Caco-2 (cell line): ENCODE data around the gene USP6. TPM values are rescaled to one million over a fixed set of nuclear protein-coding genes. Genes with fewer than 3 reads are reported as not detected.

Source experiments
- BruUV-seq: library from RNA; stranded (reverse); fragments of 400-500 nt; replicated peaks from 2 replicates; lab custom pipeline; 2021; lab: Mats Ljungman, UMichigan
- CTCF ChIA-PET: fragments of 300-600 bp; sonication (Branson Sonifier 250); formaldehyde crosslinking; loops from one replicate; lab custom pipeline; 2022; ENCODE audit warnings: antibody characterized with exemption; lab: Charles Lee
- POLR2A ChIA-PET: fragments of 300-600 bp; sonication (Branson Sonifier 250); formaldehyde crosslinking; loops from one replicate; lab custom pipeline; 2022; ENCODE audit warnings: antibody characterized with exemption; lab: Charles Lee
- DNase-seq, 2 experiments: peaks; one replicate each; pipeline versions ENCODE4 v3.0.0 to v3.0.0-alpha.2; 2020 to 2022
- H3K27me3 ChIP-seq: replicated peaks from 2 replicates; pipeline ENCODE4 v1.6.0; 2011; ENCODE audit warnings: low read length; ENCODE audit not compliant: control insufficient read depth, insufficient read depth
- H3K36me3 ChIP-seq: 2 replicates; pipeline ENCODE4 v1.5.1; 2011; ENCODE audit warnings: low read length; ENCODE audit not compliant: control insufficient read depth, insufficient read depth
- H3K4me1 ChIP-seq: fragments of 250-450 bp; sonication (Bioruptor Pico); 2 replicates; pipeline ENCODE4 v1.5.1; 2020; ENCODE audit warnings: mild to moderate bottlenecking
- H3K4me3 ChIP-seq: 2 replicates; pipeline ENCODE4 v1.5.1; 2011; ENCODE audit warnings: low read depth, mild to moderate bottlenecking, control low read depth, low read length
- H3K9me3 ChIP-seq: fragments of 250-450 bp; sonication (Bioruptor Pico); 2 replicates; pipeline ENCODE4 v1.5.1; 2020; ENCODE audit warnings: mild to moderate bottlenecking, moderate library complexity
- H3K27ac Mint-ChIP-seq: one replicate; pipeline ENCODE4 v1.8.0; 2022; ENCODE audit warnings: mixed read lengths; ENCODE audit not compliant: unreplicated experiment
- H3K27me3 Mint-ChIP-seq: one replicate; pipeline ENCODE4 v1.8.0; 2022; ENCODE audit warnings: mixed read lengths; ENCODE audit not compliant: insufficient read depth, unreplicated experiment
- H3K36me3 Mint-ChIP-seq: one replicate; pipeline ENCODE4 v1.8.0; 2022; ENCODE audit warnings: mild to moderate bottlenecking, mixed read lengths; ENCODE audit not compliant: insufficient read depth, unreplicated experiment
- H3K4me1 Mint-ChIP-seq: one replicate; pipeline ENCODE4 v1.8.0; 2022; ENCODE audit warnings: low read depth, mixed read lengths; ENCODE audit not compliant: unreplicated experiment
- H3K4me3 Mint-ChIP-seq: one replicate; pipeline ENCODE4 v1.8.0; 2022; ENCODE audit warnings: mild to moderate bottlenecking, moderate library complexity, mixed read lengths; ENCODE audit not compliant: unreplicated experiment
- H3K9me3 Mint-ChIP-seq: one replicate; pipeline ENCODE4 v1.8.0; 2022; ENCODE audit warnings: mixed read lengths; ENCODE audit not compliant: unreplicated experiment
- intact Hi-C: fragments of 100-400 bp; cut with micrococcal nuclease; formaldehyde crosslinking; loops from one replicate; pipeline ENCODE4 v1.10.0; 2022; ENCODE audit not compliant: unreplicated experiment
- total RNA-seq: library from RNA; stranded (reverse); gene quantifications from 2 replicates; pipeline ENCODE4 v1.2.3, GENCODE V29; 2022
- TF ChIP-seq, protein P1 (sequence below), 2 experiments: fragments of 200-600 bp in 1 of 2; IDR thresholded peaks; 1 replicate in 1 of 2; 2 replicates in 1 of 2; pipeline versions ENCODE4 v1.5.1 to v1.8.0; 2011 to 2022; ENCODE audit warnings: antibody characterized with exemption in 1 of 2, control low read depth in 1 of 2, inconsistent platforms in 1 of 2, low read depth in 1 of 2, low read length in 1 of 2, mild to moderate bottlenecking in 1 of 2, moderate library complexity in 1 of 2; ENCODE audit not compliant: insufficient read depth in 1 of 2, severe bottlenecking in 1 of 2, unreplicated experiment in 1 of 2

Gene USP6
- total RNA-seq, 1 experiment from 2014 or later, result 0.16 TPM

DNA sequence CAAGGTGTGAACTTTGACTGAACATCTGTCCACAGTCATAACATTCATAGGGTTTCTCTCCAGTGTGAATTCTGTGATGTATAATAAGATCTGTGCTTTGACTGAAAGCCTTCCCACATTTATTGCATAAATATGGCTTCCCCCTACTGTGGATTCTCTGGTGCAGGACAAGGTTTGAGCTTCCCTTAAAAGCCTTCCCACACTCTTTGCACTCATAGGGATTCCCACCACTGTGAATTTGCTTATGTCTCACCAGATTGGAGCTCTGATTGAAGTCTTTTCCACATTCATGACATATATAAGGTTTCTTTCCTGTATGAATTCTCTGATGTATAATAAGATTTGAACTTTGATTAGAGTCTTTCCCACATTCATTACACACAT, 67.6 kb downstream of the USP6 start:
- Mint-ChIP-seq H3K4me1 (no peaks in the 10 kb centered on the region), H3K27ac (no peak overlapping the region), H3K4me3 (no peak overlapping the region), H3K9me3 (peaks cover 13% of the 10 kb centered on the region), H3K36me3 (peaks cover 41% of the 10 kb centered on the region), H3K27me3 (no peaks in the 10 kb centered on the region)
- Histone ChIP-seq H3K36me3 (no peaks in the 10 kb centered on the region; the same call in 1 of the 2 replicates), H3K4me1 (no peaks in the 10 kb centered on the region), H3K4me3 (no peak overlapping the region), H3K9me3 (0 out of 2 replicates have a peak, but pooled peaks cover 4% of the 10 kb centered on the region), H3K27me3 (no peaks in the 10 kb centered on the region)
- POLR2A ChIA-PET, result no interaction called here
- no peak for DNase-seq
- BruUV-seq, result no TSS peak
- intact Hi-C loops, result no loop called here
- CTCF ChIA-PET, result no interaction called here
- TF ChIP-seq, protein P1, sequence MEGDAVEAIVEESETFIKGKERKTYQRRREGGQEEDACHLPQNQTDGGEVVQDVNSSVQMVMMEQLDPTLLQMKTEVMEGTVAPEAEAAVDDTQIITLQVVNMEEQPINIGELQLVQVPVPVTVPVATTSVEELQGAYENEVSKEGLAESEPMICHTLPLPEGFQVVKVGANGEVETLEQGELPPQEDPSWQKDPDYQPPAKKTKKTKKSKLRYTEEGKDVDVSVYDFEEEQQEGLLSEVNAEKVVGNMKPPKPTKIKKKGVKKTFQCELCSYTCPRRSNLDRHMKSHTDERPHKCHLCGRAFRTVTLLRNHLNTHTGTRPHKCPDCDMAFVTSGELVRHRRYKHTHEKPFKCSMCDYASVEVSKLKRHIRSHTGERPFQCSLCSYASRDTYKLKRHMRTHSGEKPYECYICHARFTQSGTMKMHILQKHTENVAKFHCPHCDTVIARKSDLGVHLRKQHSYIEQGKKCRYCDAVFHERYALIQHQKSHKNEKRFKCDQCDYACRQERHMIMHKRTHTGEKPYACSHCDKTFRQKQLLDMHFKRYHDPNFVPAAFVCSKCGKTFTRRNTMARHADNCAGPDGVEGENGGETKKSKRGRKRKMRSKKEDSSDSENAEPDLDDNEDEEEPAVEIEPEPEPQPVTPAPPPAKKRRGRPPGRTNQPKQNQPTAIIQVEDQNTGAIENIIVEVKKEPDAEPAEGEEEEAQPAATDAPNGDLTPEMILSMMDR (IDR thresholded peaks at IDR 0.05; ENCODE audit: insufficient read depth in 1 of 2, low read depth in 1 of 2, low read length in 1 of 2, severe bottlenecking in 1 of 2, unreplicated experiment in 1 of 2), result no peak

DNA sequence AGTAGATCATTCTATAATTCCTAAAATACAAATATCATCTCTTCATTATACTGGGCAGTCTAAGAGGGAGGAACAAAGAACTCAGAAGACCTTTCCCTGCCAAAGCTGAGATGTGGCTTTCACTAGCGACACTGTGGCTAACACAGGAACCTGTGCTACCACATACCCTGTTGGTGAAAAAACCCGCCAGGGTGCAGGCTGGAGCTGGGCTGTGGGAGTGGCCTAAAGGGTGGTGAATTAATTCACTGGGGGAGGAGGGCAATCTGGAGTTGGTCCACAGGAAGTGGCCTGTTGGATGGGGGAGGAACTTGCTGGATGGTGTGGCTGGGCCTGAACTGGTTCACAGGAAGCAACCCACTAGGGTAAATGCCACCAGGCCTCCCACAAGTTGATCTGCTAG, 68.5 kb downstream of the USP6 start:
- intact Hi-C loops, result no loop called here
- no peaks in the 10 kb centered on the region for H3K27me3 Mint-ChIP-seq
- H3K4me1 Mint-ChIP-seq, result no peaks in the 10 kb centered on the region
- ChIA-PET POLR2A (no interaction called here), CTCF (no interaction called here)
- DNase-seq, result no peak
- no peak overlapping the region for H3K27ac Mint-ChIP-seq
- H3K4me3 Mint-ChIP-seq, result no peak overlapping the region
- H3K36me3 Mint-ChIP-seq, result peaks cover 46% of the 10 kb centered on the region
- H3K9me3 Mint-ChIP-seq, result peaks cover 17% of the 10 kb centered on the region
- TF ChIP-seq, protein P1 (IDR thresholded peaks at IDR 0.05; ENCODE audit: insufficient read depth in 1 of 2, low read depth in 1 of 2, low read length in 1 of 2, severe bottlenecking in 1 of 2, unreplicated experiment in 1 of 2), result no peak
- Histone ChIP-seq H3K4me1 (no peaks in the 10 kb centered on the region), H3K36me3 (no peaks in the 10 kb centered on the region; the same call in none of the 2 replicates), H3K27me3 (no peaks in the 10 kb centered on the region), H3K4me3 (no peak overlapping the region), H3K9me3 (0 out of 2 replicates have a peak, but pooled peaks cover 4% of the 10 kb centered on the region)
- BruUV-seq, result no TSS peak

DNA sequence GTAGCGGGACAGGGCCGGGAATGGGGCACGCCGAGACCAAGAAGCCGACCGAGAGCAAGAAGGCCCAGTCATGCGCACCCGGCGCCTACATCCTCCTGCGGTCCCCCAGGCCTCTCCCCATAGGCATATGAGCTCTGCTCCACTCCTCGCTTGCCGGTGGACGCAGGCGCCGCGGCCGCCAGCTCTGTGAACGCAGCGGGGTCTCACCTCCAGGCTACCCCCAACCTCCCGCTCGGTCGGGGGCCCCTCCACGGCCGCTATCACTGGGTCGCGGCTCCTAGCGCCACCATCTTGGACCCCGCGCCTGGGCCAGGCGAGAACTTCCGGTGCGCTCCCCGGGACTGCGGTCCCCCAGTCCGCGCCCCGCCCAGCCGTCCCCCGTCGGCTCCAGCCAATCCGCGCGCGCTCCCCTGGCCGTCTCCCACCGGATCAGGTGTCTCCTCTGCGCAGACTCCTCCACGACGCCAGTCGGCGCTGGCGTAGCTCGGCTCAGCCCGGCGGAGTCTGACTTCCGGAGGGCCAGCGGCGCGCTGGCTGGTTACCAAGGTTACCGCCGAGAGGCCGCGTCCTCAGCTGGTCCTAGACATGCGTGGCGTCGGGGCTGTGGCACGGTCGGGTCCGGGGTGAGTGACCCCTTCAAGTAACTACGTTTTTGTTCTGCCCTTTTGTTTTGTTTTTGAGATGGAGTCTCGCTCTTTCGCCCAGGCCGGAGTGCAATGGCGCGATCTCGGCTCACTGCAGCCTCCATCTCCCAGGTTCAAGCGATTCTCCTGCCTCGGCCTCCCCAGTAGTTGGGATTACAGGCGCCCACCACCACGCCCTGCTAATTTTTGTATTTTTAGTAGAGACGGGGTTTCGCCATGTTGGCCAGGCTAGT, 75.9 kb downstream of the USP6 start, which contains the start of gene ZNF594:
ZNF594 (minus strand) TSS at position 328 of the 877 bp plus-strand sequence. CDS start 7,612 bp downstream, outside the sequence.
- intact Hi-C loops, result no loop called here
- CTCF ChIA-PET, result no interaction called here

More for the DNA sequence above, 75.9 kb downstream of the USP6 start, which contains the start of gene ZNF594:
- POLR2A ChIA-PET, result interaction anchor here (0.6 kb wide), 1 partner anchor 50 kb away, joined by 3 read pairs; no protein-coding TSS in a partner anchor
- Mint-ChIP-seq H3K4me1 (no peaks in the 10 kb centered on the region), H3K27me3 (no peaks in the 10 kb centered on the region), H3K36me3 (peaks cover 38% of the 10 kb centered on the region), H3K9me3 (peaks cover 22% of the 10 kb centered on the region), H3K4me3 (peak within 1 kb of the TSS; percentile 88), H3K27ac (peak within 1 kb of the TSS; percentile 83)
- Histone ChIP-seq H3K4me3 (peak within 1 kb of the TSS; percentile 77), H3K27me3 (no peaks in the 10 kb centered on the region), H3K36me3 (no peaks in the 10 kb centered on the region; the same call in none of the 2 replicates), H3K4me1 (no peaks in the 10 kb centered on the region), H3K9me3 (0 out of 2 replicates have a peak, but pooled peaks cover 4% of the 10 kb centered on the region)
- BruUV-seq, result no TSS peak
- DNase-seq, result peak; percentile 91 to 93
- TF ChIP-seq, protein P1 (IDR thresholded peaks at IDR 0.05; ENCODE audit: insufficient read depth in 1 of 2, low read depth in 1 of 2, low read length in 1 of 2, severe bottlenecking in 1 of 2, unreplicated experiment in 1 of 2), result peak; percentile 36 to 61
